HG02884 (cell line): ENCODE results near the gene FANCC.
"Not testable (repeated sequence)": the region's sequence is repeated elsewhere in the genome, so short reads cannot be mapped to it uniquely, and the experiment has no call there.

Experiments used
- ATAC-seq: cut with Tn5 transposase; IDR thresholded peaks from one replicate; pipeline ENCODE4 v1.9.1; 2021; ENCODE audit warnings: mild to moderate bottlenecking, moderate library complexity; ENCODE audit not compliant: unreplicated experiment

FANCC gene

DNA sequence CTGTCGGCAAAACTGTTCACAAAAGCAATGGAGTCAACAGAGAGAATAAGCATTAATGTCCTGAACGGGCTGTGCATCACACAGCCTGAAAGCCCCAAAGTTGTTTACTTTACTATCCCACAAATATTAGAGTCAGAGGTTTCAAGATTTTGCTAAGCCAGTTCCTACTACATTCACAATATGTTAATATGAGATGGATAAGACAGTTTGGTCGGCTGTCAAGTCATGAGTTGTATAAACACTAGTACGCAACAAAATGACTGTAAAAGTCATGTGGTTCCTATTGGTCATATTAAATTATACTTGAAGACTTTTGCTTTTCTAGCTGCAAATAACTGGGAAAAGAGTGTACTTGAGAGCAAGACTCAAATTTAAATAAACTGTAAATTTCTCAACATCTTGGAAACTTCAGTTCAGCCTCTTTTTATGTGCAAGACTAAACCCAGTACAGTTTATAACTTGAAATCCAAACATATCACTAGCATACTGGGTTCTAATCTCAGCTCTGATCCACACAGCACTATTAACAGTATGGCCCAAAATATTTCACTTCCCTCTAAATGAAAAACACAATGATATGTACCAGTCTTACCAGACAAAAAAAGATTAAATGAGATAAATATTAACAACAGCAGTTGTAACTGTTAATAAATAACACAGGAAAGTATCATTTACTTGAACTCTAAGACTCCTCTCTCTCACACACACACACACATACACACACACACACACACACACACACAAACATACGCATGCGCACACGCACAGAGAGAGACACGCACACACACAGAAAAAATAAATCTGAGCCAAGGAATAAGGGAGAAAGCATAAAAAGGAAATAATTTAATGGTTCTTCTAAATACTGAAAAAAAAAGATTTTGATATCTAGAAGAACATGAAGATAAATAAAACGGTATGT, 33.1 kb downstream of the FANCC start:
- ATAC-seq: no peak

DNA sequence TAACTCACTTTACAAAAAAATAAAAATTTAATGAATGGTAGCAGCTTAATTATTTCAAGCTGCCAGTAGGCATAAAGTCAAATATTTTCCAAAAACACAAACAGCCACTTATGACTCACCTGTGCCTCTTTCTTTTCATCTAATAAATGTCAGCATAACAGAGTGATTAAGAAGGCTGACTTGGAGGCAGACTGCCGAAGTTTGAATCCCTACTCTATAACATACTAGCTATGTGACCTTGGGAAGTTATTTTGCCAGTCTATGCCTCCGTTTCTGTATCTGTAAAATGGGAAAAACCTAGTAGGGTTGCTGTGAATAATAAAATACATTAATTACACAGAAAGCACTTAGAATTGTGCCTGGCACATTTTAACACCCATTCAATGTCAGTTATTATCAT, 33.8 kb downstream of the FANCC start:
- ATAC-seq: no peak

DNA sequence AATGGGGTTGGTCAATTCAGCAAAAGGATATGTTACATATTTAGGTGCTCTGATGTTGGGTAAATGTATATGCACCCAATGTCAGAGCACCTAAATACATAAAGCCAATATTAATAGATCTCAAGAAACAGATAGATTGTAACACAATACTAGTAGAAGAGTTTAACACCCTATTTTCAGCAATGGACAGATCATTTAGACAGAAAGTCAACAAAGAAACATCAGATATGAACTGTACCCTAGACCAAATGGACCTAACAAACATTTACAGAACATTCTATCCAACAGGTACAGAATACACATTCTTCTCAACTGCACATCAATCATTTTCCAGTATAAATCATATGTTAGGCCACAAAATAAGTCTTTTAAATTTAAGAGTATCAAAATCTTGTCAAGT, 35.2 kb downstream of the FANCC start:
- ATAC-seq: no peak

DNA sequence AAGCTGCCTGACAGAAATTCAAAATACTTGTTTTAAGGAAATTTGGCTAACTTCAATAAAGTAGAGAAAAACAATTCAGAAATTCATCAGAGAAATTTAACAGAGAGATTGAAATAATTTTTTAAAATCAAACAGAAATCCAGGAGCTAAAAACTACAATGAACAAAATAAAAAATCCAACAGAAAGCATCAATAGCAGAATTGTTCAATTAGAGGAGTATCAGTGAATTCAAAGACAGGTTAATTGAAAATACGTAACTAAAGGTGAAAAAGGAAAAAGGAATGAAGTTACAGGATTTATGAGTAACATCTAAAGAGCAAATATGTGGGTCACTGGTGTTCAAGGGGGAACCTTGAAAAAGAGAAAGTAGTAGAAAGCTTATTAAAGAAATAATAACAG, 36.8 kb downstream of the FANCC start:
- ATAC-seq: no peak

DNA sequence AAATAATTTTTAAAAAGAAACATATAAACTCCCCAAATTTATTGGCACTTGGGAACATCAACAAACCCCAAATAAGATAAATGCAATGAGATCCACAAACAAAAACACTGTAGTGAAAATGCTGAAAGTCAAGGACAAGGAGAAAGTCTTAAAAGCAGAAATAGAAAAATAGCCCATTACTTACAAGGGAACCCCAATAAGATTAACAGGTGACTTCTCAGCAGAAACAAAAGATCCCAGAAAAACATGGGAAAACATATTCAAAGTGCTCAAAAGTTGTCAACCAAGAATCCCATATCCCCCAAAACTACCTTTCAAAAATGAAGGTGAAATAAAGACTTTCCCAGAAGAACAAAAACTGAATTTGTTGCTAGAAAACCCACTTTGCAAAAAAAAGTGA, 40.0 kb downstream of the FANCC start:
- ATAC-seq: no peak

DNA sequence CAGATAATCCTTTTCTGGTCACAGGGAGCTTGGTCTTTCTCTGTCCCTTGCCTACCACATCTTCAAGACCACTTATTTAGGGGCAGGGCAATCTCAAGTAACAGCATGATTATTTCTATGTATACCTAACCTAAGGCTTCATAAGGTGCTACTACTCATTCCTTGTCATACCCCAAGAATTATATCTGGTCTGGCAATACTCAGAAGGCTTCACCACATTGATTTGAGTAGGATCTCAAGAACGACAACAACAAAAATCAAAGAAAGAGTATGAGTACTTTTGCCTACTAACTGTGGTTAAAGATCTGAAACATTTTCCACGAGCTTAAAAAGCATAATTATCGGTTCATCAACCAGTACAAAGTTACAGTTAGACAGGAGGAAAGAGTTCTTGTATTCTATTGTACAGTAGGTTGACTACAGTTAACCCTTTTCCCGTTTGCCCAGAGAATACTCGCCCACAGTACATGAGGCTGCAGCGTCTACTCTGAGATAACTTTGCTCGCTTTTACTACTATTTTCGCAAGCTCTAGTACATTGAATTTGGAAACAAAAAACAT, 41.0 kb downstream of the FANCC start:
- ATAC-seq: no peak

DNA sequence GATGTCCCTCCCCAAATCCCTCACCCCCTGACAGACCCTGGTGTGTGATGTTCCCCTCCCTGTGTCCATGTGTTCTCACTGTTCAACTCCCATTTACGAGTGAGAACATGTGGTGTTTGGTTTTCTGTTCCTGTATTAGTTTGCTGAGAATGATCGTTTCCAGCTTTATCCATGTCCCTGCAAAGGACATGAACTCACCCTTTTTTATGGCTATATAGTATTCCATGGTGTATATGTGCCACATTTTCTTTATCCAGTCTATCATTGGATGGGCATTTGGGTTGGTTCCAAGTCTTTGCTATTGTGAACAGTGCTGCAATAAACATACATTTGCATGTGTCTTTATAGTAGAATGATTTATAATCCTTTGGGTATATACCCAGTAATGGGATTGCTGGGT, 43.3 kb downstream of the FANCC start:
- not testable (repeated sequence) for ATAC-seq

DNA sequence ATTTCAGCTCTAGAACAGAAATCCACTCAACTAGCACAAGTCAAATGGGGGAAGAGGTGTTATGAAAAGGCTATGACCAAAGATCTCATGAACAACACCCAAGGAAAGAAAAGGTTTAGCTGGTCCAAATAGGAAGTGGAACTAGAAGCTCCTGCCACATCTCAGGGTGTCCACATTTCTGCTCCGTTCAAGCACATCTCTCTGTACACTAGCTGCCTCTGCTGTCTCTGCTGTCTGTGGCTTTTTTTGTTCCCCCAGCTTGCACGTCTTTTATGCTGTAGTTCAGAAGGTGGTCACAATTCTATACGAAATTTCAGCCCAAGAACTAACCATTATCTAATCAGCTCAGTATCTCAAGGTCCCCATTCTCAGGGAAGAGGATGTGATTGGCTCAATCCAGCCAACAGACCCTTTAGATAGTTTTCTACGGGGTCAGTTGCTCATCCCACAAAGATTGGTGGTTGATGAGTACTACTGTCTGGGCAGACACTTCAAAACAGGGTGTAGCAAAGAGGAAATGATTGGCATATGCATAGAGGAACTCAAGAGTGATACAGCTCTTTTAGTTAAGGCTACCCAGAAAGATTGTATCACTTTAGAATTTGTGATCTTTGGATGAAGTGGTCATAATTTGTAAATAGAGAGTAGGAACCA, 44.0 kb downstream of the FANCC start:
- ATAC-seq: no peak

DNA sequence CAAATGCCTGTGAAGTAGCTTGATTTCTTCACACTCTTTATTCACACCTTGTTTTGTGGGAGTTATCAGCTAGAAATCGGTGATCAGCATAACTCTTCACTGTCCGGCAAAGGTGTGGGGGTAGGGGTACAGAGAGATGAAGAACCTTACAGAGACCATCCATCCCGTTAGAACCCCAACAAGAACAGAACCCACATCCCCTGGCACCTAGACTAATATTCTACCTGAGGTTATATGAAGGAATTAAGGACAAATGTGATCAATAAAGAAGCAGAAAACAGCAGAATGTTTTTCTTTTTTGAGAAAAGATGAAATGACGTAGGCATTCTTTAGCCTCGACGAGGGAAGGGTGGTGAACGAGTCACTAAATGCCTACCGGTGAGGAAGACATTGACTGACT, 44.7 kb downstream of the FANCC start:
- no peak for ATAC-seq

DNA sequence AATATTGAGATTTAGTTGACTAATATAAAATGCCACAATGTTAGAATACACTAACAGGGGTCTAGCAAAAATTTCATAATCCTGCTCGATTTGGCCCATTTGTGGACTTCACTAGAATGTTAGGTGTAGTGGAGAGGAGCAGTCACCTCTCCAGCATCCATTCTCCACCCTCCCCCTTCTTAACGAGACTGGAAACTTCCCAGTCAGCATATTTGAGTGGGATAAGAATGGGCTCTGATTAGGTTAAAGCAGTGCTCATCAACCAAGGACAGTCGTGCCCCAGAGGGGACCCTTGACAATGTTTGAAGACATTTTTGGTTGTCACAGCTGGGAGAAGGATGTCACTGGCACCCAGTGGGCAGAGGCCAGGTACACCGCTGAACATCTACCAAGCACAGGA, 46.7 kb downstream of the FANCC start:
- no peak for ATAC-seq

DNA sequence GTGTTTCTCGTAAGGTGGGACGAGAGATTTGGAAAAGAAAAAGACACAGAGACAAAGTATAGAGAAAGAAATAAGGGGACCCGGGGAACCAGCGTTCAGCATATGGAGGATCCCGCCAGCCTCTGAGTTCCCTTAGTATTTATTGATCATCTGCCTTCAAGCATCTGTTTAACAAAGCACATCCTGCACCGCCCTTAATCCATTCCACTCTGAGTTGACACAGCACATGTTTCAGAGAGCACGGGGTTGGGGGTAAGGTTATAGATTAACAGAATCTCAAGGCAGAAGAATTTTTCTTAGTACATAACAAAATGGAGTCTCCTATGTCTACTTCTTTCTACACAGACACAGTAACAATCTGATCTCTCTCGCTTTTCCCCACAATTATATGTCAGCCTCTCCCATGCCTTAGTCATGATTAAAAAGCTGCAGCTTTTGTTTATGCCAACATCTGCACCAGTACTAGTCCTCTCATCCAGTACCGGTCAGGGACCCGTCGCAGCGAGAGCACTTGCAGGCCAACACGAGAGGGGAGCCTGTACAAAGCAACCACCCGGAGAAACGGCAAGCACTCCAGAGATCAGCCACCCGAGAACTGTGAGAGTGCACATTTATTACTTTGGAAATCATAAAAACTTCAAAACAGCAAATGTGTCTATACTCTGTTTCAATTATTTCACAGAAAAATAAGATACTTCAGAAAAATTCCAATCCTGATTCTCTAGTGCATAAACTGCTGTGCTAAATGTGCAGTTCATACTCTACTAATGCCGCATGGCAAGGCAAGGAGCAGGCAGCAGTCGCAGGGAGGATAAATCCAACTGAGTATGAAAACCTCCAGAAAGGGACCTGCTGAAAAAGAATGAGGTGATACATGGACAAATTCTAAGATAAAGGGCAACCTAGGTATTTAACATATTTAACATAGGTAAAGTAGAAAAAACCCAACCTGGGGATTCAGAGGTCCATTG, 47.4 kb downstream of the FANCC start:
- ATAC-seq: not testable (repeated sequence)

DNA sequence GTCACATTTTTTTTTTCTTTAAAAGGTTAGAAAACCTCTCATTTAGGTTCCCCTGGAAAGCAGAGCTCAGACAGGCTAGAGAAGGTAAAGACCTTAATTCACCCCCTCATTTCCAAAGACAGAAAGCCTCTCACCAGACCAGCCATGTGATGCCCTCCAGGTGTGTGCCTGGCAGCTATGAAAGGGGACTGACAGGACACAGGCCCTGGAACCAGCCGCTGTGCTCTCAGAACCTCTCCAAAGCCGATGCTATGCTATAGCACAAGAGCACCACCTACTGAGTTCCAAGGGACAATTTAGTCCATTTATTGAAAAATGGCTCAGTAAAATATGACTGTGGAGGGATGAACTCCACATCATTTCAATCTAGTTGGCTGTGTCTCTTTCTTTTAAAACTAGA, 48.8 kb downstream of the FANCC start:
- no peak for ATAC-seq

DNA sequence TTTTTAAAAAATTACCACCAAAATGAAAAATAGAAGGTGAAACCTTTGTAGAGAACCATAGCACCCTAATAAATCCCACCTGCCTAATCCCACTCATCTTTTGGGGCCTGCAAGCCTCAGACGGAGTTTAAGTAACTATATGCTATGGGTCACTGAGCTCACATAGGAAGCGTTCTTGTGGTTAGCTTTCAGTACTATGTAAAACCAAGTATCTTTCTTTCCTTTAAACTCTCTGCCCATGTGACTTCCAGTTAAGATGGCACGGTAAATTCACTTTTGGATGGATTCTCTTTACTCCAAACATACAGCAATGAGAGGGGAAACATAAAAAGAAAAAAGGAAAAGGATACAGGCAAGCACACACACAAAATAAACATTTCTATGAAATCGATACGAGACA, 50.9 kb downstream of the FANCC start:
- ATAC-seq: no peak

DNA sequence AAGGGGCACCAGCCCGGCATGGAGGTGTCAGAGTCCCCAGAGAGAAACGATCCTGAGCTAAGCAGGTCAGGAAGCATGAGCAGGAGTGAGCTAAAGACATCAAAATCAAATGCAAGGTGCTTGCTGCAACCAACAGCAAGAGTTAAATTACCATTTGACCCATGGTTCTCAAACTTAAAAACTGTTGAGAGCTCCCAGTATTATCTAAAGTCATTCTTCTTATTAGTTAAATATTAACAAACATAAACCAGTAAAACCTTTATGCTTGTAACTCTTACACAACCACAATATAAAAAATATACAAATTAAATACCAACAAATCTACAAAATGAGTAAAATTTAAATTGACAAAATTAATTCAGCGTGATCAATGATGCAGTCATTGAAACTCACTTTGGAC, 51.5 kb downstream of the FANCC start:
- no peak for ATAC-seq

DNA sequence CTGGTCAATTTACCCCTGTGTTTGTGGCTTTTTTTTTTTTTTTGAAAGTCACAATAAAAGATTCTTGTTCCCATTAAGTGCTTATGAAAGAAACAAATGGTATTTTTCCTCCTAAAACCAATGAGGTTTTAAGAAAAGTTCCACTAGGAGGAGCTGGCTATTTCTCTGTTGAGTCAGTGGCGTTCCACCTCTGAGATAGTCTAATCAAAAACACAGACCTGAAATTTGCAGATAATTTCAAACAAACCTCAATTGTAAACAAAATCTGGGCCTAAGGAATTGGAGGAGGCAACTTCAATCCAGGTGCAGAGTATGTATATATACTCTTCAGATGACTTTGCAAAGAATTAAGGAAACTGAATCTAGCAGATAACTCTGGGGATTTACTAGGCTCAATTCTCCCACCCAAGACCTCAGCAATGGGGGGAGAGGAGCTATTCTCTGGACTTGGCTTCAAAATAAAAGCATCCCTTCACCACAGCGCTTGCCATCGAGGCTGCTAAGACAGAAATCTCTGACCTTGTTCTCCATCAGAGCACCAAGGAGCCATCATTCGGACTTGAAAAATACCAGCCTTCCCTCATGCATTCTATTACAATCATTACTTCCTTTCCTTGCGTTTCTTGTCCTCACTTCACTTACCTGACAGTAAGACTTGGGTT, 52.4 kb downstream of the FANCC start:
- ATAC-seq: no peak

DNA sequence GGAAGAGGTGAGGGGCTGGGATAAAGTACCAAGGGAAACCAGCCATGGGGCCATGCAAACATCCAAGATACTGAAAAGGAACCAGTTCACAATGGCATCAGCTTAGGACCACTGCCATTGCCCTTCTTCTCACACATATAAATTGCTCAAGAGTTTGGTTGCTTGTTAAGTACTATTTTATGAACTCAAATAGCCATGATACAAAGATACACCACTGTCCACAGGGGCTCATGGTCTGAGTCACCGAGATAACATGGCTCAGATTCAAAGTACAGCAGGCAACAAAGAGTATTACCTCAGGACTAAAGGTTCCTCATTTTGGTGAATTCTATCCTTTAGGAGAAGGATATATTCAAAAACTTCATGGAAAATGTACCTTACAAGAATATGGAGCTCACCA, 55.6 kb downstream of the FANCC start:
- no peak for ATAC-seq

DNA sequence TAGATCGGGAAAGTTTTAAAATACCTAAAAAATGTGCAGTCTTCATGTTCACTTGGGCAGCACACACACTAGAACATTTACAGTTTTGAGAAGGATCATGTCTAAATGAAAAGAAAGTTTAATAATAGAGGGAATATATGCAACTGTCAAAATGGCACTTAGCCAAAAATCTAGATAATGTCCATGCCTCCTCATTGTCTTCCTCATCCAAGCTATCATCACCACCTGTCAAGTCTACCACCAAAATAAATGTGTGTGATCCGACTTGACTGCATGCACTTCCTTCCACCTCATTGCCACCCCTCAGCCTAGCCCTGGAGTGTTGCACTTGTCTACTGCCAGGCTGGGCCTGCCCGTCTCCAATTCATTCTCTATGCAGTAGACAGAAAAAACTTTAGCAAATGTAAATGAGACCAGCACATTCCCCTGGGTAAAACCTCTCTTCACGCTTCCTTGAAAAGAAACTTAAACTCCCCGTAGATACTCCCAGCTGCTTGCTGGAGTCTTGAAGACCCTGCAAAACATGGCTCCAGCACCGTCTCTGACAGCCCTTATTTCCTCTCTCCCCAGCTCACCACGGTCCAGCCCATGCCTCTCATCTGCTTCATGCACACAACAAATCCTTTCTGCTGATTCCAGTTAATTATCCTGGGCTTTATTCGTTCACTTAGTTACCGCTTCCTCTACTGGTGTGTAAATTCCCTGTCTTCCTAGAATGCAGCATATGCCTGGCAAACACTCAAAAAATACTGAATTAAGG, 66.9 kb downstream of the FANCC start:
- no peak for ATAC-seq

DNA sequence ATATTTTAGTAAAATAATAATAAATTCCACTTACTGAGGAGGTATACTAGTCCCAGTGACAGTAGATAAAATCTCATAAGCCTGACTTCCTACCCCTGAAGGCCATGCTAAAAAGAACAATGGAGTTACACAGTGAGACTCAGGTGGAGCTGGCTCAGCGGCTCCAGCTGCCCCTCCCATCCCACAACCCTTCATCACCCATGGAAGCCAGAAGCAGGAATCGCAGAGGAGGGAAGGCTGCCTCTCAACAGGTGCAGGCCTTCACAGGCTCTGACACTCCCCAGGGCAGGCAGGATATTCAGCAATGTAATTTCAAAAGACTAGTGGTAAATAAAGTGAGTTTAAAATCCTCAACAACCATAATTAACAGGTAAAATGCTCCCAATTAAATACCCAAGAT, 67.5 kb downstream of the FANCC start:
- ATAC-seq: no peak

DNA sequence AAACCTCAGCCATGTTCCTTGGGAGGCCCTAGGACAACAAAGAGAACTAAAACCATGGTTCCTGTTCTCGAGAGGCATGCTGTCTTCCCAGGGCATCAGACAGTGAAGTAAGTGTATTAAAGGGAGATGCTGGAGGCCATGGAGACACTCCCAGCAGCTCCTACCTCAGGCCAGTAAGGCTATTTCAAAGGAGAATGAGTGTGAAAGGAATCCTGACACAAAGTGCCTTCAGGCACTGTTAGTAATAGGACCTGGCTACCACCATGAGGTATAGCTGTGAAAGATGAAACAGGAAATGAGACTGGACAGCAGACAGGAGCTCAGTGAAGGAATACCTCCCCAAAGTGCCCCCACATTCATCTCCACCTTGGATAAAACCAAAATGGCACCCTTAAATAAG, 71.0 kb downstream of the FANCC start:
- no peak for ATAC-seq

DNA sequence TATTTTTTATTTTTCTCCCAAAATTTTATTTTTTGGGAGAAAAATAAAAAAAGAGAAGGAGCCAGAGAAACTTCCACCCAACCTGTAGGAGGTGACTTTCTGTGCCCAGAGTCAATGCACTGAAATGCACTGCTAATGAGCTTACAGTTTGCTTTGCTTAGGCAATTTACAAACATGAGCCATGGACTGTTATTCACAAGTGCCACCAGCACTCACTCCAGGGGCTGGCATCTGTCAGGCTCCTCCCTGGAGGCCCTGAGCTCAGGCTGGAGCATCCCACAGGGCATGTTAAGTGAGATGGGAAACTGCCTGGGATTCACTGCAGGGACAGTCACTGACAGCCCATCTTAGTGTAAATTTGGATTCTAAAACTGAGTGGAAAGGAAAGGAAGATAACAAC, 74.9 kb downstream of the FANCC start:
- no peak for ATAC-seq
